Thyroid gland (tissue), 4 donors: Measurements from ENCODE around the gene PBX1.

Experiments used
- CTCF ChIP-seq, 6 experiments: fragments of 200-600 bp in 3 of 6; fragments of 450-650 bp in 3 of 6; sonication (generic) in 3 of 6; IDR thresholded peaks; one replicate each; pipeline ENCODE4 v1.5.1; 2016 to 2019; ENCODE audit warnings: antibody characterized with exemption in 6 of 6, mild to moderate bottlenecking in 2 of 6, inconsistent platforms in 1 of 6, moderate library complexity in 1 of 6
- POLR2A ChIP-seq, 2 donors: fragments of 450-650 bp; IDR thresholded peaks; one replicate each; pipeline ENCODE4 v1.6.1; 2017; ENCODE audit warnings: antibody characterized with exemption in 2 of 2, mild to moderate bottlenecking in 2 of 2, moderate library complexity in 1 of 2

GRCh38 chr1:164693564-164694359 lies 134.8 kb downstream of the PBX1 start:
- TF ChIP-seq POLR2A (IDR thresholded peaks at IDR 0.05) (no peak), CTCF (IDR thresholded peaks at IDR 0.05) (no peak)
